HepG2 (cell line): Measurements from ENCODE around the gene GLRX5. TPM values are rescaled to one million over a fixed set of nuclear protein-coding genes. Genes with fewer than 3 reads are reported as not detected.

Source experiments
- ATAC-seq: fragments of 200-7000 bp; cut with Tn5 transposase; 3 replicates; pipeline ENCODE4 v1.9.1; 2020; ENCODE audit warnings: mild to moderate bottlenecking, moderate library complexity
- BruUV-seq: library from RNA; stranded (reverse); fragments of 400-500 nt; replicated peaks from 2 replicates; lab custom pipeline; 2021; lab: Mats Ljungman, UMichigan
- CTCF ChIA-PET: fragments of 300-600 bp; formaldehyde crosslinking; extraction: SDS; loops from one replicate; lab custom pipeline; 2021; ENCODE audit warnings: low total read pairs, inconsistent platforms, low intra/inter-chr PET ratio; lab: Yijun Ruan, JAX
- POLR2A ChIA-PET: fragments of 350-600 bp; sonication (Branson Sonifier 250); formaldehyde crosslinking; loops from one replicate; lab custom pipeline; 2020; ENCODE audit warnings: antibody characterized with exemption, inconsistent platforms; lab: Yijun Ruan, JAX
- DNase-seq: peaks from one replicate; pipeline ENCODE4 v3.0.0-alpha.2; 2015; ENCODE audit warnings: low spot score
- FAIRE-seq: peaks from 3 replicates; lab custom pipeline; 2011; peaks lifted over from hg19 to GRCh38; lab: Jason Lieb, UNC
- H2AFZ ChIP-seq: one replicate; pipeline ENCODE4 v1.6.1; 2011; ENCODE audit warnings: low read length, inconsistent platforms
- H3K27ac ChIP-seq: fragments of 300-600 bp; 3 replicates; pipeline ENCODE4 v1.8.0; 2011; ENCODE audit warnings: mixed run types, mild to moderate bottlenecking, mixed read lengths, low read length, inconsistent platforms; ENCODE audit not compliant: insufficient read depth; ENCODE audit errors: extremely low read length
- H3K27me3 ChIP-seq, 2 experiments: fragments of 200-600 bp in 1 of 2; 2 replicates in 1 of 2; 3 replicates in 1 of 2; pipeline versions ENCODE4 v1.6.0 to v1.8.0; 2011; ENCODE audit warnings: low read length in 2 of 2, mild to moderate bottlenecking in 2 of 2, moderate library complexity in 2 of 2, inconsistent platforms in 1 of 2; ENCODE audit not compliant: insufficient read depth in 2 of 2, control insufficient read depth in 1 of 2
- H3K36me3 ChIP-seq, 2 experiments: fragments of 200-600 bp in 1 of 2; replicated peaks in 1 of 2; 2 replicates in 1 of 2; 3 replicates in 1 of 2; pipeline versions ENCODE4 v1.5.1 to v1.8.0; 2011; ENCODE audit warnings: low read length in 2 of 2, inconsistent platforms in 1 of 2; ENCODE audit not compliant: insufficient read depth in 2 of 2, control insufficient read depth in 1 of 2
- H3K4me1 ChIP-seq: 2 replicates; pipeline ENCODE4 v1.5.1; 2012; ENCODE audit warnings: low read length, inconsistent platforms; ENCODE audit not compliant: insufficient read depth
- H3K4me2 ChIP-seq: 2 replicates; pipeline ENCODE4 v1.6.0; 2011; ENCODE audit warnings: low read depth, low read length, inconsistent platforms
- H3K4me3 ChIP-seq, 3 experiments: fragments of 200-600 bp in 1 of 3; sonication (generic), shearing (Covaris generic) in 1 of 3; replicated peaks in 1 of 3; 2 replicates each; pipeline ENCODE4 v1.5.1; 2011 to 2016; ENCODE audit warnings: low read length in 3 of 3, inconsistent platforms in 2 of 3, low read depth in 2 of 3, mild to moderate bottlenecking in 2 of 3, control low read depth in 1 of 3, mixed read lengths in 1 of 3; ENCODE audit not compliant: insufficient read depth in 1 of 3
- H3K79me2 ChIP-seq: one replicate; pipeline ENCODE4 v1.6.1; 2011; ENCODE audit warnings: low read length, inconsistent platforms; ENCODE audit not compliant: insufficient read depth
- H3K9ac ChIP-seq: 2 replicates; pipeline ENCODE4 v1.6.0; 2011; ENCODE audit warnings: mild to moderate bottlenecking, low read depth, low read length, inconsistent platforms; ENCODE audit not compliant: insufficient read depth
- H3K9me3 ChIP-seq: 2 replicates; pipeline ENCODE4 v1.5.1; 2012; ENCODE audit warnings: mild to moderate bottlenecking, low read length
- H4K20me1 ChIP-seq: 2 replicates; pipeline ENCODE4 v1.6.0; 2011; ENCODE audit warnings: inconsistent platforms, mild to moderate bottlenecking, low read length, moderate library complexity; ENCODE audit not compliant: insufficient read depth
- AGO1 ChIP-seq: fragments of 200-400 bp; formaldehyde crosslinking; IDR thresholded peaks from 2 replicates; pipeline ENCODE4 v1.6.1; 2017; ENCODE audit warnings: mild to moderate bottlenecking, low read depth, low read length, moderate library complexity; ENCODE audit not compliant: poor library complexity, severe bottlenecking
- ARNTL ChIP-seq: sonication (generic); formaldehyde crosslinking; IDR thresholded peaks from 2 replicates; pipeline ENCODE4 v1.4.0; 2020; ENCODE audit warnings: mild to moderate bottlenecking, missing genetic modification reagents
- KLF11 ChIP-seq: IDR thresholded peaks from 2 replicates; pipeline ENCODE4 v1.6.1; 2016; ENCODE audit warnings: missing compliant biosample characterization
- LRRFIP1 ChIP-seq: sonication (generic); formaldehyde crosslinking; conservative IDR thresholded peaks from 2 replicates; pipeline ENCODE4 v1.4.0; 2020; ENCODE audit warnings: missing genetic modification reagents
- RORA ChIP-seq: sonication (generic); formaldehyde crosslinking; IDR thresholded peaks from 2 replicates; pipeline ENCODE4 v1.5.0; 2020; ENCODE audit warnings: mild to moderate bottlenecking, missing genetic modification reagents, moderate library complexity
- SAP130 ChIP-seq: IDR thresholded peaks from 2 replicates; pipeline ENCODE4 v1.6.1; 2016; ENCODE audit warnings: low read depth
- SCMH1 ChIP-seq: sonication (generic); formaldehyde crosslinking; IDR thresholded peaks from 2 replicates; pipeline ENCODE4 v1.9.0; 2021; ENCODE audit warnings: missing genetic modification reagents, mild to moderate bottlenecking, borderline replicate concordance
- SOX6 ChIP-seq, 2 experiments: fragments of 450-650 bp in 1 of 2; sonication (generic) in 1 of 2; formaldehyde crosslinking in 1 of 2; IDR thresholded peaks; 2 replicates each; pipeline versions ENCODE4 v1.4.0 to v1.6.1; 2017 to 2020; ENCODE audit warnings: antibody characterized with exemption in 1 of 2, mild to moderate bottlenecking in 1 of 2, missing genetic modification reagents in 1 of 2
- TEAD3 ChIP-seq: optimal IDR thresholded peaks from 2 replicates; pipeline ENCODE3; 2016; ENCODE audit warnings: borderline replicate concordance
- ZBTB43 ChIP-seq: sonication (generic); formaldehyde crosslinking; conservative IDR thresholded peaks from 2 replicates; pipeline ENCODE4 v1.4.0; 2020; ENCODE audit warnings: missing genetic modification reagents
- ZKSCAN8 ChIP-seq: IDR thresholded peaks from 2 replicates; pipeline ENCODE4 v1.6.1; 2016; ENCODE audit warnings: borderline replicate concordance, missing genetic modification reagents, missing compliant biosample characterization
- ZNF776 ChIP-seq: sonication (generic); formaldehyde crosslinking; IDR thresholded peaks from 2 replicates; pipeline ENCODE4 v1.4.0; 2020; ENCODE audit warnings: mild to moderate bottlenecking, missing genetic modification reagents
- WGBS: methylation state at CpG from one replicate; pipeline ENCODE4 v1.1.6; 2017; ENCODE audit warnings: low lambda C conversion rate; 5-methylcytosine and 5-hydroxymethylcytosine counted together
- in situ Hi-C: cut with HindIII; loops from 2 replicates; pipeline ENCODE4 v1.10.0; 2017; ENCODE audit warnings: low pct_unique_long_range_greater_than_20kb; ENCODE audit not compliant: extremely low pct_ligation_motif_present
- intact Hi-C: fragments of 100-400 bp; cut with micrococcal nuclease; formaldehyde crosslinking; loops from one replicate; pipeline ENCODE4 v1.10.0; 2022; ENCODE audit not compliant: unreplicated experiment
- polyA plus RNA-seq, 8 experiments: library from polyadenylated mRNA; depleted of rRNA in 3 of 8; stranded (reverse) in 7 of 8; unstranded in 1 of 8; fragments of >200 nt; fragmentation: Illumina TruSeq in 4 of 8; extraction: Trizol in 4 of 8; gene quantifications; 2 replicates each; pipeline versions ENCODE4 v1.2.1 to v1.2.3, GENCODE V29; 2011 to 2016; ENCODE audit warnings: low read depth in 4 of 8, missing spikeins in 1 of 8, mixed read lengths in 1 of 8; ENCODE audit not compliant: insufficient read depth in 1 of 8
- total RNA-seq, 5 experiments: library from RNA; depleted of rRNA; stranded (reverse); fragments of >200 nt; fragmentation: Illumina TruSeq; extraction: Trizol; gene quantifications; 2 replicates each; pipeline ENCODE4 v1.2.3, GENCODE V29; 2016; ENCODE audit warnings: low read depth in 1 of 5

GLRX5 gene
- total and polyA plus RNA-seq, 2 of the 13 experiments (the other 11 are each of a cell fraction or from before 2014, with no cell fraction given): 122 to 146 TPM

- TF ChIP-seq SOX6 (IDR thresholded peaks at IDR 0.05) (no peak), SOX6 (CRISPR knock-in tag; IDR thresholded peaks at IDR 0.05) (peak; percentile 48; the same call in 1 of the 2 replicates), ZKSCAN8 (CRISPR knock-in tag) (0 out of 2 replicates have a peak, but pooled peaks have one; percentile 15), KLF11 (CRISPR knock-in tag) (no peak), SAP130 (CRISPR knock-in tag) (peak; percentile 36; the same call in 1 of the 2 replicates), RORA (CRISPR knock-in tag) (no peak), ZNF776 (CRISPR knock-in tag) (no peak), ARNTL (CRISPR knock-in tag) (0 out of 2 replicates have a peak, but pooled peaks have one; percentile 20), ZBTB43 (CRISPR knock-in tag) (0 out of 2 replicates have a peak, but pooled peaks have one; percentile 17), TEAD3 (CRISPR knock-in tag) (peak; percentile 48)
- TF ChIP-seq, all 625 proteins: peak for 19
Measured at GRCh38 chr14:95489214-95490137, 45.4 kb upstream of the GLRX5 start (continued).

- peaks cover 4% of the 10 kb centered on the region for H3K79me2 ChIP-seq
- H4K20me1 ChIP-seq: 0 out of 2 replicates have a peak, but pooled peaks cover 2% of the 10 kb centered on the region
- BruUV-seq: no TSS peak
- H3K36me3 ChIP-seq: no peaks in the 10 kb centered on the region; a peak in 1 of 5 replicates
- WGBS: 96% methylated on average over 5 of the region's 5 CpGs
- no peak for DNase-seq
- no peak overlapping the region for H3K4me3 ChIP-seq
- in situ Hi-C loops (no loop called here), intact Hi-C loops (no loop called here)
- peaks cover 46% of the 10 kb centered on the region for H3K4me1 ChIP-seq
- H3K27ac ChIP-seq: peak overlapping the region; percentile 58
- no peak for FAIRE-seq
- ChIA-PET CTCF (no interaction called here), POLR2A (interaction anchor here (0.7 to 1.1 kb wide), 2 partner anchors 33 to 37 kb away, joined by 3 to 4 read pairs; no protein-coding TSS in a partner anchor)
- no peak for ATAC-seq
- H3K4me2 ChIP-seq: no peak overlapping the region
- H2AFZ ChIP-seq: no peak overlapping the region
- TF ChIP-seq LRRFIP1 (CRISPR knock-in tag): no peak
- TF ChIP-seq AGO1: no peak
- no peak for TF ChIP-seq SCMH1 (CRISPR knock-in tag)
- H3K27me3 ChIP-seq: no peaks in the 10 kb centered on the region
- no peaks in the 10 kb centered on the region for H3K9me3 ChIP-seq
- no peak overlapping the region for H3K9ac ChIP-seq
Measured at GRCh38 chr14:95490138-95490509, 44.7 kb upstream of the GLRX5 start.
